GM23248 (cell line): ENCODE data around the gene GLYATL2. TPM values are rescaled to one million over a fixed set of nuclear protein-coding genes. Genes with fewer than 3 reads are reported as not detected.

ENCODE experiments used
- DNase-seq: peaks from one replicate; pipeline ENCODE4 v3.0.0-alpha.2; 2015
- H2AFZ ChIP-seq: fragments of 200-600 bp; sonication (generic); 2 replicates; pipeline ENCODE4 v1.6.1; 2016; ENCODE audit warnings: antibody characterized with exemption
- H3F3A ChIP-seq: fragments of 200-600 bp; sonication (generic); 2 replicates; pipeline ENCODE4 v1.6.1; 2016; ENCODE audit warnings: mild to moderate bottlenecking, antibody characterized with exemption, mixed run types; ENCODE audit not compliant: insufficient read depth
- H3K27ac ChIP-seq: fragments of 200-600 bp; sonication (generic); 2 replicates; pipeline ENCODE4 v1.5.1; 2016; ENCODE audit warnings: mild to moderate bottlenecking
- H3K27me3 ChIP-seq: fragments of 200-600 bp; sonication (generic); replicated peaks from 2 replicates; pipeline ENCODE4 v1.6.1; 2016; ENCODE audit warnings: mild to moderate bottlenecking; ENCODE audit not compliant: insufficient read depth
- H3K36me3 ChIP-seq: fragments of 200-600 bp; sonication (generic); 2 replicates; pipeline ENCODE4 v1.6.1; 2016; ENCODE audit warnings: low read depth, mild to moderate bottlenecking
- H3K4me1 ChIP-seq: fragments of 200-600 bp; sonication (generic); 2 replicates; pipeline ENCODE4 v1.6.1; 2016; ENCODE audit warnings: mild to moderate bottlenecking; ENCODE audit not compliant: insufficient read depth
- H3K4me2 ChIP-seq: fragments of 200-600 bp; sonication (generic); one replicate; pipeline ENCODE4 v1.6.1; 2016; ENCODE audit warnings: mild to moderate bottlenecking; ENCODE audit not compliant: unreplicated experiment
- H3K4me3 ChIP-seq: fragments of 200-600 bp; sonication (generic); 2 replicates; pipeline ENCODE4 v1.5.1; 2016; ENCODE audit warnings: mild to moderate bottlenecking
- H3K79me2 ChIP-seq: fragments of 200-600 bp; sonication (generic); 2 replicates; pipeline ENCODE4 v1.6.1; 2016; ENCODE audit warnings: mild to moderate bottlenecking; ENCODE audit not compliant: insufficient read depth
- H3K9ac ChIP-seq: fragments of 200-600 bp; sonication (generic); 2 replicates; pipeline ENCODE4 v1.6.1; 2016; ENCODE audit warnings: mild to moderate bottlenecking
- H3K9me2 ChIP-seq: fragments of 200-600 bp; sonication (generic); 2 replicates; pipeline ENCODE4 v1.6.1; 2016; ENCODE audit warnings: mixed run types, mild to moderate bottlenecking, moderate library complexity; ENCODE audit not compliant: insufficient read depth
- H3K9me3 ChIP-seq: fragments of 200-600 bp; sonication (generic); one replicate; pipeline ENCODE4 v1.6.1; 2017; ENCODE audit warnings: low read depth
- H4K20me1 ChIP-seq: fragments of 200-600 bp; sonication (generic); 2 replicates; pipeline ENCODE4 v1.6.0; 2016; ENCODE audit not compliant: insufficient read depth
- EZH2 ChIP-seq: fragments of 200-600 bp; sonication (generic); IDR thresholded peaks from 2 replicates; pipeline ENCODE4 v1.6.1; 2018; ENCODE audit warnings: antibody characterized with exemption, mild to moderate bottlenecking; ENCODE audit not compliant: insufficient read depth, poor library complexity, severe bottlenecking
- EZH2phosphoT487 ChIP-seq: fragments of 200-600 bp; sonication (generic); IDR thresholded peaks from 2 replicates; pipeline ENCODE4 v1.6.1; 2018; ENCODE audit warnings: antibody characterized with exemption, moderate library complexity, mild to moderate bottlenecking, low read depth; ENCODE audit not compliant: insufficient read depth
- WGBS, 2 experiments: methylation state at CpG; one replicate each; pipeline ENCODE4 v1.1.6; 2015 to 2017; ENCODE audit warnings: low lambda C conversion rate in 2 of 2, low coverage in 1 of 2; ENCODE audit errors: missing lambda C conversion rate in 2 of 2; 5-methylcytosine and 5-hydroxymethylcytosine counted together
- in situ Hi-C: fragments of 300-500 bp; cut with MboI; formaldehyde crosslinking; loops from 2 replicates; pipeline ENCODE4 v1.15.0; 2020
- polyA plus RNA-seq: library from polyadenylated mRNA; unstranded; fragments of >200 nt; fragmentation: Nextera tagmentation; extraction: Ambion mirVana; gene quantifications from 2 replicates; pipeline ENCODE4 v1.2.1, GENCODE V29; 2016
- total RNA-seq: library from RNA; depleted of rRNA; stranded (reverse); fragments of >200 nt; shearing (Covaris generic); gene quantifications from 2 replicates; pipeline ENCODE4 v1.2.3, GENCODE V29; 2014

The GLYATL2 gene
- total and polyA plus RNA-seq, 2 experiments from 2014 or later, result 0.29 to 0.65 TPM

DNA sequence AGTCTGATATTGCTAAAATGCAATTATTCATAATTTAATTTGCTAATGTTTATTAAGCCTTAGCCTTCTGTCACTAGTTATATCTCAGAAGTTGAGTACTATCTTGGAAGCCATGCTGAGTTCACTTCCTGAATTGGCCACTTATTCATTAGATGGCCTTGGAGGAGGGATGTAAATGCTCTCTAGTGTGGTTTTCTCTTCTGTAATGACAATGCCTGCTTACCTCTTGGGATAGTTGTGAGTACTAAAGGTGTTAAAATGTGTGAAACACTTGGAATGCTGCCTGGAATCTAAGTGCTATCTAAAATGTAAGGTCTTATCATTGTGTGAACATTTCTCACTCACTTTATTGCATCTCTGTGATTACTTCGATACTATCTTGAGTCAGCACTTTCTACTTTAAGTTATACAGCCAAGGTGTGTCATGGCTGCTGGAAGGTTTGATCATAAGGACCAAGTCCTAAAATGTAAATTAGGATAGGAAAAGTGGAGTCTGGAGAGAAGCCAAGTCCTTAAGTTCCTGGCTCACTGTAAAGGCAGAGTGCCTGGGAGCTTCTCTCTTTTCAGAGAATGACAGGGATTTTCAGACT is 12.4 kb downstream of the GLYATL2 start:
- no peaks in the 10 kb centered on the region for H3K9me3 ChIP-seq
- 0 out of 2 replicates have a peak, but pooled peaks cover 3% of the 10 kb centered on the region for H3F3A ChIP-seq
- H3K27me3 ChIP-seq, result no peaks in the 10 kb centered on the region
- in situ Hi-C loops, result no loop called here
- H3K4me2 ChIP-seq, result no peak overlapping the region
- no peak overlapping the region for H3K4me3 ChIP-seq
- no peaks in the 10 kb centered on the region for H3K36me3 ChIP-seq
- no peak overlapping the region for H2AFZ ChIP-seq
- H3K27ac ChIP-seq, result no peak overlapping the region
- H3K9me2 ChIP-seq, result no peaks in the 10 kb centered on the region
- no peaks in the 10 kb centered on the region for H4K20me1 ChIP-seq
- DNase-seq, result peak; percentile 31
- TF ChIP-seq EZH2 (no peak), EZH2phosphoT487 (no peak)
- 0 out of 2 replicates have a peak, but pooled peaks cover 11% of the 10 kb centered on the region for H3K4me1 ChIP-seq
- no peak overlapping the region for H3K9ac ChIP-seq
- no peaks in the 10 kb centered on the region for H3K79me2 ChIP-seq
- WGBS, 2 experiments, result 36 to 37% methylated on average over 1 of the region's 1 CpG

DNA sequence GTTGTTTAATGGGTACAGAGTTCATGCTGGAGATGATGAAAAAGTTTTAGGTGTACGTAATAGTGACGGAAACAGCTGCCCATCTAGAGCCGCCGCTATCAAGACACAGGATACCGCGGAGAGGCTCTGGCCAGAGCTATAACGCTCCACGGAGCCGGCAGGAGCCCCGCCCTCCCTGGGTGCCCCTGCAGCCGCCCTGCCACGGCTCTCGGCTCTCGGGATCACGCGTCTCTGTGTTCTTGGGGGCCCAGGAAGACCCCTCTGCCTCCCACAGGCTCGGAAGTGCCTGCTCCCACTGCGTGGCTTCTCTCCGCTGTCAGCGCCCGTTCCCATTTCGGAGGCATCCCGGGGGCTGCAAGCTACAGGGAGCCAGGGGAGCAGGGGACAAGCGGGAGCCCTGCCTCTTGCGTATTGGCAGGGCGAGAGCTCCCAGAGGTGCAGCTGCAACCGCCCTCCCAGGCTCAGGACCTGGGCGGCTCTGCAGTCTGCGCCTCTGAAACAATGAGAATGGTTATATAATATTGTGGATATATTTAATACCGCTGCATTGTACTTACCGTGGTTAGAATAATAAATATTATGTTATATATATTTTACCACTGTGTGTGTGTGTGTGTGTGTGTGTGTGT is 13.7 kb downstream of the GLYATL2 start:
- Histone ChIP-seq H3K79me2 (no peaks in the 10 kb centered on the region), H3K27me3 (no peaks in the 10 kb centered on the region), H3K27ac (no peak overlapping the region), H3K4me1 (0 out of 2 replicates have a peak, but pooled peaks cover 11% of the 10 kb centered on the region), H4K20me1 (no peaks in the 10 kb centered on the region), H3K9ac (no peak overlapping the region), H3K36me3 (no peaks in the 10 kb centered on the region), H3F3A (0 out of 2 replicates have a peak, but pooled peaks cover 3% of the 10 kb centered on the region), H3K4me3 (0 out of 2 replicates have a peak overlapping the region, but pooled peaks have one; percentile 0), H3K4me2 (no peak overlapping the region), H2AFZ (0 out of 2 replicates have a peak overlapping the region, but pooled peaks have one; percentile 25), H3K9me2 (no peaks in the 10 kb centered on the region), H3K9me3 (no peaks in the 10 kb centered on the region)
- WGBS, 2 experiments, result 17 to 23% methylated on average over 27 to 31 of the region's 31 CpGs
- DNase-seq, result peak; percentile 19
- no peak for TF ChIP-seq EZH2
- no peak for TF ChIP-seq EZH2phosphoT487
- in situ Hi-C loops, result no loop called here

DNA sequence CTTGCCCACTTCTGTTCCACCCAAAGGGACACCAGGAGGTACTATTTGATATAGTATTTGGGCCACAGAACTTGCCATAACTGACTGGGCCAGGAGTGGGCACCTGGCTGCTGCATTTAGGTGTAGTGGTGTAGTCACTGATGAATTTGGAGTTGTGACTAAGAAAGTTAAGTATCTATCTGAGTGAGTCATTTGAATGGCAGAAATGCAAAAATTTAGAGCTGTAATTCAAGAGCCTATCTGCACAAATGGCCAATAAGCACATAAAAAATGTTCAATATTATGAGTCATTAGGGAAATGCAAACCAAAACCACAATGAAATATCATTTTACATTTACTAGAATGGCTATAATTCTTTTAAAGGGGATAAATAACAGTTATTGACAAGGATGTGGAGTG is 14.7 kb downstream of the GLYATL2 start:
- no peaks in the 10 kb centered on the region for H3K27me3 ChIP-seq
- DNase-seq, result peak; percentile 57
- no peaks in the 10 kb centered on the region for H3K9me3 ChIP-seq
- H3K79me2 ChIP-seq, result no peaks in the 10 kb centered on the region
- H3K27ac ChIP-seq, result no peak overlapping the region
- H4K20me1 ChIP-seq, result no peaks in the 10 kb centered on the region
- no peak overlapping the region for H3K4me2 ChIP-seq
- peak overlapping the region; percentile 0; the same call in 1 of the 2 replicates for H3K4me3 ChIP-seq
- no peaks in the 10 kb centered on the region for H3K9me2 ChIP-seq
- 0 out of 2 replicates have a peak, but pooled peaks cover 11% of the 10 kb centered on the region for H3K4me1 ChIP-seq
- H2AFZ ChIP-seq, result no peak overlapping the region
- 0 out of 2 replicates have a peak, but pooled peaks cover 3% of the 10 kb centered on the region for H3F3A ChIP-seq
- H3K9ac ChIP-seq, result no peak overlapping the region
- TF ChIP-seq EZH2 (no peak), EZH2phosphoT487 (no peak)
- in situ Hi-C loops, result no loop called here
- no peaks in the 10 kb centered on the region for H3K36me3 ChIP-seq

DNA sequence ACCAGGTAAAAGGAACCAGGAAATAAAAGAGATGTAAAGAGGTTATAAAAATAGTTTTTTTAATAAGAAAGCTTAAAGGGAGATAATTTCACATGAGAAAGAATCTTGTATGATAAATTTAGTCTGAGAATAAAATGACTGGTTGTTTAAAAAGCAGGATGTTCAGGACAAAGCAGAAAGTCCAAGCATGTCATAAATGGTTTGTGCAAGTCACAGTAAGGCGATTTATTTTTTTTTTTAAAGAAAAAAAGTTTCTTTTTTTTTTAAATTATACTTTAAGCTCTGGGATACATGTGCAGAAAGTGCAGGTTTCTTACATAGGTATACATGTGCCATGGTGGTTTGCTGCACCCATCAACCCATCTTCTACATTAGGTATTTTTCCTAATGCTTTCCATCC is 30.8 kb downstream of the GLYATL2 start:
- H3K27ac ChIP-seq, result no peak overlapping the region
- no peaks in the 10 kb centered on the region for H3K4me1 ChIP-seq
- H3K9ac ChIP-seq, result no peak overlapping the region
- in situ Hi-C loops, result no loop called here
- H3F3A ChIP-seq, result no peaks in the 10 kb centered on the region
- H3K9me3 ChIP-seq, result no peaks in the 10 kb centered on the region
- no peak overlapping the region for H3K4me3 ChIP-seq
- H3K36me3 ChIP-seq, result no peaks in the 10 kb centered on the region
- no peaks in the 10 kb centered on the region for H4K20me1 ChIP-seq
- H3K79me2 ChIP-seq, result no peaks in the 10 kb centered on the region
- H3K9me2 ChIP-seq, result no peaks in the 10 kb centered on the region
- H3K4me2 ChIP-seq, result no peak overlapping the region
- no peak for TF ChIP-seq EZH2
- TF ChIP-seq EZH2phosphoT487, result no peak
- 0 to 16% methylated on average over 1 of the region's 1 CpG for WGBS, 2 experiments
- DNase-seq, result no peak
- H3K27me3 ChIP-seq, result no peaks in the 10 kb centered on the region
- no peak overlapping the region for H2AFZ ChIP-seq
